Measurements from ENCODE around the gene TREML4.
"Not testable (repeated sequence)": the region's sequence is repeated elsewhere in the genome, so short reads cannot be mapped to it uniquely, and the experiment has no call there.

Gene TREML4

DNA sequence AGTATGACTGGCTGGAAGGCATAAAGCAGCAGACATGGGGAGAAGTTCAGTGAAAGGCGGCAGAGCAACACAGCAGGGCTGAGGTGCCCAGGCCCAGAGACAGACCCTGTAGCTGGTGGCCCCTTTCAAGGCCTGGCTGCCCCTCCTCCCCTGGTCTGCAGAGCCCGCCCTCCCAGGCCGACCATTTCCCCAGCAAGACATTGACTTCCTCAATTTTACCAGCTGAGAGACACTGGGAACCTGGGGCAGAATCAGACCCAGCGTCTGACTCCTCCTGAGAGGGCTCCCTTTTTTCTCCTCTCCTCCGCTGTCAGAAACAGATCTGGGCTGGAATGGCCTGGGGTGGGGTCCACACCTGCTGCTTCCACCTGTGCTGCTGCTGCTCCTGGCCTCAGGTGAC, at the start of gene TREML4:
Gene TREML4, plus strand, starts transcription at position 254 of the 400 bp plus-strand sequence. Its CDS starts 79 bp downstream, at position 333.
- DNase-seq (ENCODE audit: low read depth, low spot score), result no peak

GRCh38 chr6:41179163-41179562, 49.0 kb upstream of the TREML4 start:
- no peak for DNase-seq (ENCODE audit: low read depth, low spot score)

DNA sequence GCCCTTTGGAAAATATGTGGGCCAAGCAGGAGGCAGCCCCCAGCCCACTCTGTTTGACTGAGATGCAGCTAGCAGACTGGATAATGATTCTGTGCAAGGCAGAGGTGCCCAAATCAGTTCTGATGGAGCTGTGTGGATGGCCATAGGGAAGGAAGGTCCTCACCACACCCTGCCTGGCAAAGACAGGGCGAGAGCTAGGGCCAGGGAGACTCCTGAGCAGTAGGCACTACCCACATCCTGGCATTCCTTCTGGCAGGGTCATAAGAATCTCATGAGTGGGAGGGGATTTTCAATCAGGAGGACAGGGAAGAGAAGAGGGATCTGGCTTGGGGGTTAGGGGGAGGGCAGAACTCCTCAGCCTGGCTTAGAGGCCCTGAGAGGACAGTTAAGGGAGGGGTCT, 46.6 kb upstream of the TREML4 start:
- DNase-seq (ENCODE audit: low read depth, low spot score), result no peak

DNA sequence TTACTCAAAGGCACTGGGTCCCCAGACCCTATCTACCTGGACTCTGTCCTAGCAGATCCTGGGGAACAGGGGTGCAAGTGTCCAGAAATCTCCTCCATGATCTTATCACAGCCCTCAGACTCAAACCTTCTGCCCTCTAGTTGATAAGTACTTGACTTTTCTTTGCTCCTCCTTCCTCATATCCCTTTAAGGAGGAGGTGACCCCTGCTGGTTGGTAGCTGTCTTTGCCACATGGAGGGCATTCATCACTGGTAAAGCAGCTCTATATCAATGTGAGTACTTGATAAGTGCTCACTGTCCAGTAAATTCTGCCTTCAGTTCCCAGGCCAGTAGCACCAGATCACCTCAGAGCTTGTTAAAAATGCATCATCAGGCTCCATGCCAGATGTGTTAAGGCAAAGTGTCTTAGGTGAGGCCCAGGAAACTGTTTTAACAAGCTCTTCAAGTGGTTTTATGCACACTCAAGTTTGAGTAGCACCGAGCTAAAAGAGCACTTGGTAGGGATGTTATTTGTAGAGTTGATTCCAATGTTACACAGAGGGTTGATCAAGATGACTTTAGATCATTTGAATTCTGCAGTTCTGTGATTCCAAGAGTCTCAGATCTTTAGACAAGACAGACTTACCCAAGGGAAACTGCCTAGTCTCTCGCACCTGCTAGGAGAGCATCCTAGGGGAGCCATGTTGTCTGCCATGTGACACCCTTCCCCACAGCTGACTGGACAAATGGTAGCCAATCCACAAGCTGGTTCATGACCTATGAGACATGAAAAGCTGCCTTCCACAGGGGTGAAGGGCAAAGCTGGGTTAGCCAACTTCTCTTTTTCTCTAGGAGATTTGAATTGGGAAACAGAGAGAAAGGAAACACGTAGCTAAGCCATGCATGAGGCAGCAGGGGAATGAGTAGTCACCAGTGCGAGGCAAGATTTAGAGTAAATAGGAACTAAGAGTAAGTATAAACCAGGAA, 45.8 kb upstream of the TREML4 start:
- peak; percentile 54 for DNase-seq (ENCODE audit: low read depth, low spot score)

- no peak for DNase-seq (ENCODE audit: low read depth, low spot score)
Observed at GRCh38 chr6:41184761-41185160, 43.4 kb upstream of the TREML4 start.

GRCh38 chr6:41186031-41186562, 42.1 kb upstream of the TREML4 start:
- no peak for DNase-seq (ENCODE audit: low read depth, low spot score)

GRCh38 chr6:41187924-41188886, 39.9 kb upstream of the TREML4 start:
- no peak for DNase-seq (ENCODE audit: low read depth, low spot score)

- DNase-seq (ENCODE audit: low read depth, low spot score), result not testable (repeated sequence)
Observed at GRCh38 chr6:41189046-41189445, 39.1 kb upstream of the TREML4 start.

DNA sequence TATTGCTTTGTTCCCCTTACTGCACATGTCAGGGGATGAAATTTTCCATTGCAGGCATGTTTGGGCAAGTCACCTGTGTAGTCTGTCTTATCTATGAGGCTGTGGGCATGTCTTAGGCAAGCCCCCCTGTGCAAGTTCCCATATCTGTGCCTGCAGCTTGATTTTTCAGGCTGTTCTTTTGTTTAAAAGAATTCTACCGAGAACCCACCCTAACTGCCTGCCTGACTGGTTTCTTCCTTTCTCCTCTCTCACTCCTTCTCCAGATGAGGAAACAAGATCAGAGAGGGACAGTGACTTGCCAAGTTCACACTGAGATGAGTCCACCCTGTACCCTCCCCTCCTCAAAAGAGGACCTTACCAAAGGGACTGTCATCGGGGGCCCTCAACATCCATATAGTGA, 38.2 kb upstream of the TREML4 start:
- no peak for DNase-seq (ENCODE audit: low read depth, low spot score)

DNA sequence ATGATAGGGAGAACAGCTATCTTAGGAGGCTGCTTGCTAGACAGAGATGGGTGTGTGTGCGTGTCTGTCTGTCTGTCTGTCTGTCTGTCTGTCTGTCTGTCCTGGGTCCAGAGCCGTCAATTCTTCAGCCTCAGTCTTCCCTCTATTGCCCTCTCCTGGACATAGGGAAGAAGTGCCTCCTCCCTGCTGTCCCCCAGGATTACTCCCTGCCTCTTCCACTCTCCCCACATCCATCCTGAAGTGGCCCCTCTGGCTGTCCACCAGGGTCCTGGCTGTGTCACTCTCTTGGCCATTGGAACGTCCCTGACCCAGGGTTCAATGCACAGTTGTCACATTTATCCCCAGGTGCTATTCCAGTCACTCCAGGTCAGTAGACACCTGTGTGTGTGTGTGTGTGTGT, 37.4 kb upstream of the TREML4 start:
- no peak for DNase-seq (ENCODE audit: low read depth, low spot score)

- DNase-seq (ENCODE audit: low read depth, low spot score), result peak; percentile 83
Observed at GRCh38 chr6:41191569-41191968, 36.6 kb upstream of the TREML4 start.

DNA sequence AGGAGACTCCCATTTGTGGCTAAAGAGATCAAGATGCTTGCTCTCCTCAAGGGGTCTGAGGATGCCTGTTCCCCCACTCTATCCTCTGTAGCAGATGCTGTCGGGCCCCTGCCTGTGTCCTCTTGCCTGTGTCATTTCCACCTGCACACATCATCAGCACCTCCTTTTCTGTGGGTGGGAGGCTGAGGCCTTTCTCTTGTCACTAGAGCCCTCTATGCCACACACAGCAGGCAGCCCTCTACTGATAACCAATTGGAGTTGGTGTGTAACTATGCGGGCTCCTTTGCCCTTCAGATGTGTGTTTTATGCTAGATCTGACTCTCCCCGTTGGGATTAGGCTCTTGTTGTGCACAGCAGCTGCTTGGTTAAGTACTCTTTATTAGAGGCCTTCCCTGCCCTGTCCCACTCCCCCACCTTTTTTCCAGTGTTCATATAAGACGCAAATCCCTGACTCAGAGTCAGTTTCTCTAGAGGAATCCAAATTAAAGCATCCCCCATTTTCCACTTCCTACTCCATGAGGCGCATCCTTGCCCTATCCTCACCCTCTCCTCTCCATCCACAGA, 34.9 kb upstream of the TREML4 start:
- DNase-seq (ENCODE audit: low read depth, low spot score), result no peak

GRCh38 chr6:41193884-41194283, 34.3 kb upstream of the TREML4 start:
- DNase-seq (ENCODE audit: low read depth, low spot score), result no peak

- DNase-seq (ENCODE audit: low read depth, low spot score), result no peak
Observed at GRCh38 chr6:41194386-41194785, 33.8 kb upstream of the TREML4 start.

GRCh38 chr6:41197234-41197633, 30.9 kb upstream of the TREML4 start:
- no peak for DNase-seq (ENCODE audit: low read depth, low spot score)

DNA sequence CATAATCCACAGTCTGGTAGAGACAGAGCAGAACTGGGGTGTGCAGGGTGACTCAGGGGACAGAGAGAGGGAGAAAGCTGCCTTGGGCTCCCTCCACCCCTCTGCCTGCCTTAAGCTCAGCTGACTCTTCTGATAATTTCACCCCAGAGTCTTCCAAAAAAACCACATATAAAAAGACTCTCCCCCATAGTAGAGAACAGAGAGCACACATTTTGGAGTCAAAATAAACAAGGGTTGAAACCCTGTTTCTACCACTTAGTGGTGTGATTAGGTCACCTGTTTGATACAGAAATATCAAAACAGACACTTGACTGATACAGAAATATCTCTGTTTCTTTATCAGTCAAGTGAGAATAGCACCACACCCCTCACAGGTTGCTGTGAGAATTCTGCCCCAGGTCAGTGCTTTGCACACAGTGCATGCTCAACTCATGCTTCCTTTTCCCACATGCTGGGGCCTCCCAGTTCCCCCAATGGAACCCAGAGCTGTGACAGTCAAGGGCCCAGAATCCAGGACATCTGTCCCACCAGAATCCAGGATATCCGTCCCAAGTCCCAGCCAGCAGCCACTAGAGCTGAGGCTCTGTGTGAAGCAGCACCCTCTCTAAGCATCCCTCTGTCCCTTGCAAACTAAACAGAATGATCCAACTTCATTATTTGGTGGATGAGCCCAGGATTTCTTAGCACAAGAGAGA, 28.4 kb upstream of the TREML4 start:
- DNase-seq (ENCODE audit: low read depth, low spot score), result no peak

DNA sequence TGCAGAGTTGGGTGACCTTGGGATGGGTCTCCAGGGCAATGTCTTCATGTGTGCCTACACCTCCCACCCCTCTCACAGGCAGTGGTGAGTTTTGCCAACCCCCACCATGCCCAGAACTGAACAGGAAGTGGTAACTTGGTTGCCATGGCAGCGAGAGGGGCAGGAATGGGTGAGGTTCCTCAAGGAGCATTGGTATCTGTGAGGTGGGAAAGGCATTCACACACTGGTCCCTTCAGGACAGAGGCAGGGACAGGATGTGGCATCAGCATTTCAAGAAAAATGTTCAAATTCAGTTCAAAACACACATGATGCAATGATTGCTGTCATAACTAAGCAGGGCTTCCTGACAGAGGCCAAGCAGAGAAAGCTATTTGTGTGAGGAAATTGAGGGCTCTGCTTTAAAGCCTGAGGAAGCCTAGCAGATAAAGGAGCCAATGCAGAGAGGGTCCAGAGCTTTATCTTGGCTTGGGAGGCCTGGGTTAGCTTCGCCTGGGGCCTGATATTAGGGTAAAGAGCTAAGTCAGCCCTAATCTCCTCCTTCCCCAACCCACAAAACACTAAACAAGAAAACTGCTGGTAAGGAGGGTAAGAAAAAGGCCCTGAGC, 27.8 kb upstream of the TREML4 start:
- DNase-seq (ENCODE audit: low read depth, low spot score), result peak; percentile 21

DNA sequence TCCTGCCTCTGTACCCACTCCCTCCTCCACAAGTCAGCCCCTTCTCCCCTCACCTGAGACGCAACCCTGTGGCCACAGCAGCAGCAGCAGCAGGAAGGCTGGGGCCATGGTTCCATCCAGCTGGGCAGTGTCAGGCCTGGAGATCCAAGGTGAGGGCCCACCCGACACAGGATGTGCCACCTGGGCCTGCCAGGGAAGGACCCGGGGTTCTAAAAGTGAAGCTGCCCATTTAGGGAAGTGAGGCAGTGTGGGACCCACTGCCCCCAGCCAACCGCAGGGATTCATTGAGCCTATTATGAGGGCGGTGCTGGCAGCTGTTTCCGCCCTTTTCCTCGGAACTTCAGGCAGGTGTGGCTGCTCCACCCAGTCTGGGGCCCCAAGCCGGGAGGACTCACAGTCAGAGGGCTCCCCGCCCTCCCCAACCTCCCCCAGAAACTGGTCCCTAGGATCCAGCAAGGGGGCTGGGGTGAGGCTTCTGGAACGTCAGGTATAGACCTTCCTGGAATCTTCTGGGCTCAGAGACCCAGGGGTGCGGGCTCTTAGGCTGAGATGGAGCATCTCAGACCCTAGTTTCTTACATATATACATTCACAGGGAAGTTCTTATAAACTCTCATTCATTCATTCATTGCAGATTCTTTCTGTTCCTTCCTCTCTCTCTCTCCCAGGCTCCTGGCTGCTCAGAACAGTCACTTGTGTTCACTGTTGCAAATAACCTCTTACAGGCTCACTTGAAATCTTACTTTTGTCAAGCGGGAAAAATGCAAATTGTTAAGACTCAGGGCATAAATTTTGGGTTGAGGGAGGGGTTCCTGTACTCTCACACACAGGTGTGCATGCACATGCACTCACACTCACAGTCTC, 27.0 kb upstream of the TREML4 start, which contains the start of gene TREML2:
Gene TREML2, minus strand, starts transcription at position 249 of the 863 bp plus-strand sequence. Its CDS starts 141 bp downstream, at position 108.
- no peak for DNase-seq (ENCODE audit: low read depth, low spot score)

DNA sequence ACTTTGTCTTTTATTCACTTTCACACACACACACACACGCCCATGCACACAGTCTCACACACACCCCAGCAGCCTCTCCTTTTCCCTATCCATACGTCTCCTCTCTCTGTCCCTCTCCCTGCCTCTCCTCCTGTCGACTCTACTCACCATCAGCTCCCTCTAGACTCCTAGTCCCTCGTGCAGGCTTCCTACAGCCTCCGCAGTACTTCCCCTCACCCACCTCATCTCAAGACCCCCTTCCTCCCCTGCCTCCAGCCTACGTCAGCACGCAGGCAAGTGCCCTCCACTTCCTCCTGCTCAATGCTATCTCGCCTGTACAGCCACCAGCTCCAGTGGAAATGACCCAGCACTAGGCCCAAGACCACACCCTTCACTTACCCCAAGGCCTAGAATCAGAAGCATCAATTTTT, 26.4 kb upstream of the TREML4 start:
- DNase-seq (ENCODE audit: low read depth, low spot score), result no peak

All from ELF-1 (cell line).